ENCODE data around the gene CPLX3.

- TF ChIP-seq CTCF (IDR thresholded peaks at IDR 0.05) (no peak), POLR2A (IDR thresholded peaks at IDR 0.05) (no peak)
Observed at GRCh38 chr15:74801311-74801997, 25.0 kb upstream of the CPLX3 start.
